Left lung (tissue), 10 donors: Measurements from ENCODE around the gene BPIFB6. TPM values are rescaled to one million over a fixed set of nuclear protein-coding genes. Genes with fewer than 3 reads are reported as not detected.

Source experiments
- ATAC-seq: fragments of 200-7000 bp; cut with Tn5 transposase; one replicate; pipeline ENCODE4 v1.9.1; 2020; ENCODE audit warnings: moderate library complexity
- DNase-seq, 4 donors: peaks; one replicate each; pipeline ENCODE4 v3.0.0-alpha.2; 2013 to 2020
- H3K27ac ChIP-seq, 2 donors: fragments of 200-600 bp; sonication (generic) in 1 of 2; one replicate each; pipeline versions ENCODE4 v1.5.0 to v1.8.0; 2020 to 2021
- H3K27me3 ChIP-seq, 2 donors: fragments of 200-600 bp; sonication (generic) in 1 of 2; one replicate each; pipeline versions ENCODE4 v1.5.0 to v1.8.0; 2020 to 2021
- H3K36me3 ChIP-seq, 2 donors: fragments of 200-600 bp; sonication (generic) in 1 of 2; one replicate each; pipeline versions ENCODE4 v1.5.0 to v1.8.0; 2020 to 2021
- H3K4me1 ChIP-seq, 2 donors: fragments of 200-600 bp; one replicate each; pipeline ENCODE4 v1.8.0; 2021
- H3K4me3 ChIP-seq, 2 donors: fragments of 200-600 bp; sonication (generic) in 1 of 2; one replicate each; pipeline versions ENCODE4 v1.5.0 to v1.8.0; 2020 to 2021; ENCODE audit warnings: mild to moderate bottlenecking in 1 of 2
- H3K9me3 ChIP-seq, 2 donors: fragments of 200-600 bp; sonication (generic) in 1 of 2; one replicate each; pipeline versions ENCODE4 v1.5.0 to v1.8.0; 2020 to 2021
- intact Hi-C, 2 donors: fragments of 100-400 bp; cut with DNase I; formaldehyde crosslinking; loops; one replicate each; pipeline versions ENCODE4 v1.11.2 to v1.14.2; 2022
- polyA plus RNA-seq, 6 donors: library from polyadenylated mRNA; unstranded; fragments of 120-200 nt; gene quantifications; one replicate each; pipeline ENCODE4 v1.2.1, GENCODE V29; 2013; ENCODE audit not compliant: insufficient read length in 6 of 6
- total RNA-seq, 2 donors: library from RNA; stranded (reverse); fragmentation: NEBNext Ultra II Directional; extraction: Animal tissue kit (Norgen Biotek cat#: 25700); gene quantifications; one replicate each; pipeline ENCODE4 v1.2.1, GENCODE V29; 2021
- TF ChIP-seq, protein P1 (sequence below), 2 donors: fragments of 200-600 bp; sonication (generic) in 1 of 2; IDR thresholded peaks; one replicate each; pipeline versions ENCODE4 v1.5.0 to v1.8.0; 2021; ENCODE audit warnings: antibody characterized with exemption in 2 of 2
- donor health status: DM: no; HTN: yes; CAD: no.
- donor health status: DM: no; HTN: no; CAD: no.

The BPIFB6 gene
- total and polyA plus RNA-seq, 8 donors, result not detected

DNA sequence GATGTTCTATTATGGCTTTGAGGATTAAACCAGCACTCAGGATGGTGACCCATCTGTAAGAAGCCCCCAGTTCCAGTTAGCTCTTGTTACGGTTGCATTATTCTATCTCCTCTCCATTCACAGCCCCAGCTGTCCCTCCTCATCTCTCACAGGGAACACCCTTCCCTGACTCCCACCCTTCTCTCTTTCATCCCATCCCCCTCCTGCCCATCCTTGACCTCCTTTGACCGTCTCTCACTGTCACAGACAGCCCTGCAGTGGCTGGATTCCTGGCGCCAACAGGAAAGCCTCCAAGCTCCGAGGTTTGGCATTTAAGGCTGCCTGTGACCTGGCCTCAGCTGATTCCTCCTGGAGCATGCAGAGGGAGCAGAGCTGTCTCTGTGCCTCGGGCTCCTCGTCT lies 43.8 kb downstream of the BPIFB6 start:
- H3K9me3 ChIP-seq, result no peaks in the 10 kb centered on the region
- intact Hi-C loops, result no loop called here
- no peak for DNase-seq

DNA sequence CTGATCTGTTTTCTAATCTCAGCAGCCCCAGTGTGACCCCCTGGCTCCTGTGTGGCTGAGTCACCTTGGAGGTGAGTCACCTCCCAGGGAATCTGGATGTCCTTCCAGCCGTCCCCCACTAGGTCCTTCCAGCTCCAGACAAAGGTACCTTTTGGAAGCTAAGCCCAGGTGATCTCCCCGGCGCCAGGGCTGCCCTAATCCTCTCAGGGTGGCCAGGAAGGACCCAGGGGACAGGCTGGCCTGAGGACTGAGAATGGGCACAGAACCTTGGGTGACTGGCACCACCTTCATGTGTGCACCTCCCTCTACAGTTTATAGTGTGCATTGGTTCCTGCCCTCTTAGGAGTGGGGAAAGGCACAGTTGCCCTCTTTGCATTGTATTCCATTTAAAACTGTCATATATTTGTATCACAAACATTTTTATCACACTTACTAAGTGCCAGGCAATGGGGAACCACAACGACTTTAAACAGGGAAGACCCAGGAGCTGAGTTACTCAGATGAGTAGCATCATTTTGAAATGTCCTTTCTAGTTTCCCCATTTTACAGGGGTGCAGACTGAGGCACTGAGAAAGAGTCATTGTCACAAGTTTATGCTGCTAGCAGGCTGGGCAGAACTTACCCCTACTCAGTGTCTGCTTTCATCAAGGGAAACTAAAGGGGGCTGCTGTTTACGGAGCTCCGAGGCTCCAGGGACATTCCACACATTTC lies 45.4 kb downstream of the BPIFB6 start:
- intact Hi-C loops, result no loop called here

More for the DNA sequence above, 43.8 kb downstream of the BPIFB6 start:
- Histone ChIP-seq H3K27me3 (peaks cover 0 to 19% of the 10 kb centered on the region in 2 donors), H3K36me3 (no peaks in the 10 kb centered on the region), H3K4me1 (no peaks in the 10 kb centered on the region), H3K4me3 (no peak overlapping the region), H3K27ac (no peak overlapping the region)
- TF ChIP-seq, protein P1, sequence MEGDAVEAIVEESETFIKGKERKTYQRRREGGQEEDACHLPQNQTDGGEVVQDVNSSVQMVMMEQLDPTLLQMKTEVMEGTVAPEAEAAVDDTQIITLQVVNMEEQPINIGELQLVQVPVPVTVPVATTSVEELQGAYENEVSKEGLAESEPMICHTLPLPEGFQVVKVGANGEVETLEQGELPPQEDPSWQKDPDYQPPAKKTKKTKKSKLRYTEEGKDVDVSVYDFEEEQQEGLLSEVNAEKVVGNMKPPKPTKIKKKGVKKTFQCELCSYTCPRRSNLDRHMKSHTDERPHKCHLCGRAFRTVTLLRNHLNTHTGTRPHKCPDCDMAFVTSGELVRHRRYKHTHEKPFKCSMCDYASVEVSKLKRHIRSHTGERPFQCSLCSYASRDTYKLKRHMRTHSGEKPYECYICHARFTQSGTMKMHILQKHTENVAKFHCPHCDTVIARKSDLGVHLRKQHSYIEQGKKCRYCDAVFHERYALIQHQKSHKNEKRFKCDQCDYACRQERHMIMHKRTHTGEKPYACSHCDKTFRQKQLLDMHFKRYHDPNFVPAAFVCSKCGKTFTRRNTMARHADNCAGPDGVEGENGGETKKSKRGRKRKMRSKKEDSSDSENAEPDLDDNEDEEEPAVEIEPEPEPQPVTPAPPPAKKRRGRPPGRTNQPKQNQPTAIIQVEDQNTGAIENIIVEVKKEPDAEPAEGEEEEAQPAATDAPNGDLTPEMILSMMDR (IDR thresholded peaks at IDR 0.05), result no peak
- ATAC-seq, result no peak

DNA sequence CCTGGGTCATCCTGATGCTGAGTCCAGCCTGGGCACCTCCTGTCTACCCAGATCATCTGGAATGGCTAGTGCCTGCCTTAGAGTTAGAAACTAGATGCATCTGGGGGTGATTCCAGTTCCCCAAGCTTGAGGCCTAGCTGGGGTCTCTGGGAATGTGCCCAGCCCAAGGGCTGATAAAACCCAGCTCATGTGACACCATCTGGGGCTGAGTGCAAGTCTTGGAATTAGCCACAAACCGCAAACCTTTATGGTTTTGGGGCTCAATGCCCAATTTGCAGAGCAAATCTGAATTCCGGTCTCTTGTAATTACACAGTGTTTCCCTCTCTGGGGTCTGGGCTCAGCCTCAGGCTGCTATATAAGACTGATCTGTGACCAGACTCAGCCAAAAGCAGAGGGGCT lies 47.8 kb downstream of the BPIFB6 start, which contains the start of gene BPIFB4:
TSS of gene BPIFB4 (plus strand) at position 385 of the 400 bp plus-strand sequence. CDS start 1,884 bp downstream, outside the sequence.
- Histone ChIP-seq H3K4me3 (no peak within 1 kb of the TSS), H3K27ac (no peak within 1 kb of the TSS), H3K36me3 (no peaks in the 10 kb centered on the region), H3K4me1 (no peaks in the 10 kb centered on the region), H3K27me3 (peaks cover 0 to 19% of the 10 kb centered on the region in 2 donors), H3K9me3 (no peaks in the 10 kb centered on the region)
- ATAC-seq (no peak), DNase-seq (no peak)
- intact Hi-C loops, result no loop called here
- TF ChIP-seq, protein P1 (IDR thresholded peaks at IDR 0.05), result no peak

More for the DNA sequence above, 45.4 kb downstream of the BPIFB6 start:
- Histone ChIP-seq H3K4me3 (no peak overlapping the region), H3K9me3 (no peaks in the 10 kb centered on the region), H3K27ac (no peak overlapping the region), H3K4me1 (no peaks in the 10 kb centered on the region), H3K27me3 (peaks cover 0 to 19% of the 10 kb centered on the region in 2 donors), H3K36me3 (no peaks in the 10 kb centered on the region)
- DNase-seq (no peak), ATAC-seq (no peak)
- TF ChIP-seq, protein P1 (IDR thresholded peaks at IDR 0.05), result peak in 1 of 2 donors; percentile 16

DNA sequence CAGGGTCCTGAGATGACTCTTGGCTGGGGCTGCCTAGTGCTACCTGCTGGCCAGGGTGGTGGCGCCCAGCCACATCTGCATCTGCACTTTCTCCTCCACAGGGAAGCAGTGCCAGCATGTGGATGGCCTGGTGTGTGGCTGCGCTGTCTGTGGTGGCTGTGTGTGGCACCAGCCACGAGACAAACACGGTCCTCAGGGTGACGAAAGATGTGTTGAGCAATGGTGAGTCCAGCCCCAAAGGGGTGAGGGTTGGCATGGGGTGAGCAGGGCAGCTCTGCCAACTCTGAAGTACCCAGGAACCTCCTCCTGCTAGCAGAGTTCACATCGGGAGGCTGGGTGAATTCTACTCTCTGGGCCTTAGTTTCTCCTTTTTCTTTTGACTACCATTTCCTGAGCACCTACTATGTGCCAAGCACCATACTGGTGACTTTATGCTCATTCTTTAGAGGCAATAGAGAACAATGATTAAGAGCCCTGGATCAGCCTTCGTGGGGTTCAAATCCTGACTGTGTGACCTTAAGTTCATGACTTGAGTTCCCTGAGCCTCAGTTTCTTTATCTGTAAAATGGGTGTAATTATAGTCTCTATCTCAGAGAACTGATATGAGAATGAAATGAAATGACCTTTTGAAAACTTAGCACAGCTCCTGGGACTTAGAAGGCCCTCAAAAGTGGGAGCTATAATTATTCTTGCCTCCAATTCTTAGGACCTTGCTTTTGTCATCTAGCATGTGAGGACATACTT lies 50.1 kb downstream of the BPIFB6 start:
- Histone ChIP-seq H3K4me1 (no peaks in the 10 kb centered on the region), H3K9me3 (no peaks in the 10 kb centered on the region), H3K36me3 (no peaks in the 10 kb centered on the region), H3K27me3 (peaks cover 0 to 3% of the 10 kb centered on the region in 2 donors), H3K4me3 (no peak overlapping the region), H3K27ac (no peak overlapping the region)
- TF ChIP-seq, protein P1 (IDR thresholded peaks at IDR 0.05), result no peak
- intact Hi-C loops, result no loop called here
- peak; percentile 71 for ATAC-seq
- DNase-seq, result no peak

DNA sequence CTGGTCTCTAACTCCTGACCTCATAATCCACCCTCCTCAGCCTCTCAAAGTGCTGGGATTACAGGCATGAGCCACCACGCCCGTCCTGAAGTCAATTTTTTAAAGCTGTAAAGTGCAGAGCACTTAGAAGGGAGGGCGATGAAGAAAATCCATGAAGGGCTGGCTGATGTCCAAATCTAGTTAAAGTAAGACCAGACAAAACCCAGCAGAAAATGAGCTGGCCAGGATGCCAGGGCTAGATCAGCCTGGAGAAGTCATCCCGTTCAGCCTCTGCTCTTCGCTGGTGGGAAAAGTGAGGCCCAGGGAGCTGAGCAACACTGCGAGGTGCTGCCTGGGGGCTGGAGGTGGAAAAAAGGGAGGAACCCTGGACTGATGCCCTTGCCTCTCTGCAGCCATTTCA lies 51.1 kb downstream of the BPIFB6 start:
- H3K4me1 ChIP-seq, result no peaks in the 10 kb centered on the region
- ATAC-seq (no peak), DNase-seq (no peak)
- no peaks in the 10 kb centered on the region for H3K27me3 ChIP-seq
- TF ChIP-seq, protein P1 (IDR thresholded peaks at IDR 0.05), result no peak
- H3K4me3 ChIP-seq, result no peak overlapping the region
- intact Hi-C loops, result no loop called here
- no peak overlapping the region for H3K27ac ChIP-seq
- no peaks in the 10 kb centered on the region for H3K36me3 ChIP-seq
- H3K9me3 ChIP-seq, result no peaks in the 10 kb centered on the region
